Activated T-cell treated with anti-CD3 and anti-CD28 coated beads, Interleukin-2, amount 50 U/mL, for 24 hours (primary cell): Measurements from ENCODE around the gene RTF1.
"Not testable (repeated sequence)": the region's sequence is repeated elsewhere in the genome, so short reads cannot be mapped to it uniquely, and the experiment has no call there.

Experiments used
- DNase-seq: peaks from one replicate; pipeline ENCODE4 v3.0.0-alpha.2; 2020
- H3K27ac Mint-ChIP-seq: 2 replicates; pipeline ENCODE4 v1.8.0; 2020; ENCODE audit warnings: mild to moderate bottlenecking, mixed read lengths
- H3K27me3 Mint-ChIP-seq: 2 replicates; pipeline ENCODE4 v1.8.0; 2020; ENCODE audit warnings: mixed read lengths
- H3K36me3 Mint-ChIP-seq: 2 replicates; pipeline ENCODE4 v1.8.0; 2020; ENCODE audit warnings: low read depth, mixed read lengths
- H3K4me1 Mint-ChIP-seq: 2 replicates; pipeline ENCODE4 v1.8.0; 2020; ENCODE audit warnings: low read depth, mixed read lengths
- H3K4me3 Mint-ChIP-seq: 2 replicates; pipeline ENCODE4 v1.8.0; 2020; ENCODE audit warnings: mild to moderate bottlenecking, moderate library complexity, mixed read lengths
- H3K9me3 Mint-ChIP-seq: 2 replicates; pipeline ENCODE4 v1.8.0; 2020; ENCODE audit warnings: mixed read lengths

RTF1 gene

GRCh38 chr15:41465822-41466421, 49.0 kb downstream of the RTF1 start:
- no peaks in the 10 kb centered on the region for H3K9me3 Mint-ChIP-seq
- peaks cover 73% of the 10 kb centered on the region for H3K36me3 Mint-ChIP-seq
- DNase-seq: no peak
- H3K4me3 Mint-ChIP-seq: no peak overlapping the region
- H3K27ac Mint-ChIP-seq: no peak overlapping the region
- peaks cover 2% of the 10 kb centered on the region for H3K4me1 Mint-ChIP-seq
- H3K27me3 Mint-ChIP-seq: no peaks in the 10 kb centered on the region

GRCh38 chr15:41466711-41467110, 49.8 kb downstream of the RTF1 start:
- H3K4me1 Mint-ChIP-seq: peaks cover 2% of the 10 kb centered on the region
- no peaks in the 10 kb centered on the region for H3K9me3 Mint-ChIP-seq
- H3K27ac Mint-ChIP-seq: peak overlapping the region; percentile 18
- H3K4me3 Mint-ChIP-seq: no peak overlapping the region
- H3K36me3 Mint-ChIP-seq: peaks cover 80% of the 10 kb centered on the region
- DNase-seq: no peak
- no peaks in the 10 kb centered on the region for H3K27me3 Mint-ChIP-seq

GRCh38 chr15:41469644-41470043, 52.7 kb downstream of the RTF1 start:
- not testable (repeated sequence) for H3K4me3 Mint-ChIP-seq, H3K4me1 Mint-ChIP-seq, DNase-seq, H3K9me3 Mint-ChIP-seq, H3K27me3 Mint-ChIP-seq
- peak overlapping the region; percentile 17 for H3K27ac Mint-ChIP-seq
- H3K36me3 Mint-ChIP-seq: peaks cover 81% of the 10 kb centered on the region

- Mint-ChIP-seq H3K4me3 (no peak overlapping the region), H3K4me1 (peaks cover 8% of the 10 kb centered on the region), H3K9me3 (no peaks in the 10 kb centered on the region), H3K27ac (no peak overlapping the region), H3K27me3 (no peaks in the 10 kb centered on the region), H3K36me3 (peaks cover 84% of the 10 kb centered on the region)
- no peak for DNase-seq
These were observed 56.5 kb downstream of the RTF1 start for GRCh38 chr15:41473418-41473817.

GRCh38 chr15:41474436-41474835, 57.5 kb downstream of the RTF1 start:
- Mint-ChIP-seq H3K36me3 (peaks cover 85% of the 10 kb centered on the region), H3K9me3 (no peaks in the 10 kb centered on the region), H3K4me3 (no peak overlapping the region), H3K27ac (no peak overlapping the region), H3K27me3 (no peaks in the 10 kb centered on the region), H3K4me1 (peaks cover 8% of the 10 kb centered on the region)
- no peak for DNase-seq

- peaks cover 8% of the 10 kb centered on the region for H3K4me1 Mint-ChIP-seq
- peaks cover 84% of the 10 kb centered on the region for H3K36me3 Mint-ChIP-seq
- no peaks in the 10 kb centered on the region for H3K27me3 Mint-ChIP-seq
- no peak for DNase-seq
- H3K27ac Mint-ChIP-seq: no peak overlapping the region
- H3K4me3 Mint-ChIP-seq: no peak overlapping the region
- H3K9me3 Mint-ChIP-seq: no peaks in the 10 kb centered on the region
These were observed 58.0 kb downstream of the RTF1 start for GRCh38 chr15:41474941-41475340.

- H3K4me1 Mint-ChIP-seq: peaks cover 10% of the 10 kb centered on the region
- no peak overlapping the region for H3K4me3 Mint-ChIP-seq
- no peak for DNase-seq
- H3K9me3 Mint-ChIP-seq: no peaks in the 10 kb centered on the region
- no peaks in the 10 kb centered on the region for H3K27me3 Mint-ChIP-seq
- peaks cover 87% of the 10 kb centered on the region for H3K36me3 Mint-ChIP-seq
- peak overlapping the region; percentile 9 for H3K27ac Mint-ChIP-seq
These were observed 59.6 kb downstream of the RTF1 start for GRCh38 chr15:41476416-41477048.

GRCh38 chr15:41480396-41481140, 63.7 kb downstream of the RTF1 start:
- H3K27me3 Mint-ChIP-seq: no peaks in the 10 kb centered on the region
- peaks cover 26% of the 10 kb centered on the region for H3K4me1 Mint-ChIP-seq
- H3K27ac Mint-ChIP-seq: no peak overlapping the region
- no peak for DNase-seq
- peaks cover 72% of the 10 kb centered on the region for H3K36me3 Mint-ChIP-seq
- no peaks in the 10 kb centered on the region for H3K9me3 Mint-ChIP-seq
- H3K4me3 Mint-ChIP-seq: no peak overlapping the region

GRCh38 chr15:41482110-41482877, 65.4 kb downstream of the RTF1 start:
- no peaks in the 10 kb centered on the region for H3K9me3 Mint-ChIP-seq
- no peaks in the 10 kb centered on the region for H3K27me3 Mint-ChIP-seq
- peaks cover 23% of the 10 kb centered on the region for H3K4me1 Mint-ChIP-seq
- no peak for DNase-seq
- H3K27ac Mint-ChIP-seq: no peak overlapping the region
- H3K36me3 Mint-ChIP-seq: peaks cover 56% of the 10 kb centered on the region
- H3K4me3 Mint-ChIP-seq: no peak overlapping the region

- peaks cover 3% of the 10 kb centered on the region for H3K27me3 Mint-ChIP-seq
- H3K9me3 Mint-ChIP-seq: no peaks in the 10 kb centered on the region
- peaks cover 48% of the 10 kb centered on the region for H3K36me3 Mint-ChIP-seq
- peak overlapping the region; percentile 35 for H3K4me3 Mint-ChIP-seq
- no peak for DNase-seq
- peak overlapping the region; percentile 12 for H3K27ac Mint-ChIP-seq
- peaks cover 25% of the 10 kb centered on the region for H3K4me1 Mint-ChIP-seq
These were observed 66.2 kb downstream of the RTF1 start for GRCh38 chr15:41483115-41483514.

- peaks cover 28% of the 10 kb centered on the region for H3K4me1 Mint-ChIP-seq
- no peak for DNase-seq
- H3K36me3 Mint-ChIP-seq: peaks cover 45% of the 10 kb centered on the region
- peaks cover 3% of the 10 kb centered on the region for H3K27me3 Mint-ChIP-seq
- peak overlapping the region; percentile 35 for H3K4me3 Mint-ChIP-seq
- H3K27ac Mint-ChIP-seq: no peak overlapping the region
- H3K9me3 Mint-ChIP-seq: no peaks in the 10 kb centered on the region
These were observed 66.6 kb downstream of the RTF1 start for GRCh38 chr15:41483519-41483918.

GRCh38 chr15:41484937-41485625, 68.2 kb downstream of the RTF1 start:
- peaks cover 37% of the 10 kb centered on the region for H3K4me1 Mint-ChIP-seq
- no peak overlapping the region for H3K27ac Mint-ChIP-seq
- H3K27me3 Mint-ChIP-seq: peaks cover 3% of the 10 kb centered on the region
- no peaks in the 10 kb centered on the region for H3K9me3 Mint-ChIP-seq
- H3K4me3 Mint-ChIP-seq: no peak overlapping the region
- DNase-seq: no peak
- H3K36me3 Mint-ChIP-seq: peaks cover 31% of the 10 kb centered on the region

- no peaks in the 10 kb centered on the region for H3K9me3 Mint-ChIP-seq
- H3K4me1 Mint-ChIP-seq: peaks cover 47% of the 10 kb centered on the region
- DNase-seq: no peak
- no peak overlapping the region for H3K27ac Mint-ChIP-seq
- H3K27me3 Mint-ChIP-seq: peaks cover 6% of the 10 kb centered on the region
- peaks cover 19% of the 10 kb centered on the region for H3K36me3 Mint-ChIP-seq
- no peak overlapping the region for H3K4me3 Mint-ChIP-seq
These were observed 69.4 kb downstream of the RTF1 start for GRCh38 chr15:41486286-41486685.

- Mint-ChIP-seq H3K4me1 (peaks cover 53% of the 10 kb centered on the region), H3K4me3 (no peak overlapping the region), H3K27ac (peak overlapping the region; percentile 44), H3K27me3 (peaks cover 16% of the 10 kb centered on the region), H3K9me3 (no peaks in the 10 kb centered on the region), H3K36me3 (peaks cover 8% of the 10 kb centered on the region)
- DNase-seq: no peak
These were observed 70.5 kb downstream of the RTF1 start for GRCh38 chr15:41487381-41487780.
